ELF-1 (cell line): Measurements from ENCODE around the gene FOXP1.

Source experiments
- DNase-seq: peaks from one replicate; pipeline ENCODE4 v3.0.0-alpha.2; 2016; ENCODE audit warnings: low read depth, low spot score

The FOXP1 gene

DNA sequence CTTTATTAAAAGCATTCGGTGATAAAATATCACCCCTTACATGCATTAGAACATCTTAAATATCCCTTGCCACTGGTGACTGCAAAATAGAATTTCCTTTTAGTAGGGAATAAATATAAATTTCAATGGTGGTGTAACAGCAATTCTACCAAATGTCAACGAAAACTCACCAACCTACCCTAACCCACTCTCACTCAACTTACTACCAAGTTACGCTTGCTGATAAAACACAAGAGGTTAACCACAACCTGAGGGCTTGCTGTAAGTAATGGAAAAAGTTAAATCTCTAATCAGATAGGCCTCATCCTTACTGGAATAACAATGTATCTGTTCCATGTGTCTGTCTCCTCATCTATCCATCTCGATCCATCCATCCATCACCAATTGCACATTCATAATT lies 274.7 kb downstream of the FOXP1 start:
- DNase-seq = no peak

- no peak for DNase-seq
Measured at GRCh38 chr3:71307991-71308697, 275.4 kb downstream of the FOXP1 start.

DNA sequence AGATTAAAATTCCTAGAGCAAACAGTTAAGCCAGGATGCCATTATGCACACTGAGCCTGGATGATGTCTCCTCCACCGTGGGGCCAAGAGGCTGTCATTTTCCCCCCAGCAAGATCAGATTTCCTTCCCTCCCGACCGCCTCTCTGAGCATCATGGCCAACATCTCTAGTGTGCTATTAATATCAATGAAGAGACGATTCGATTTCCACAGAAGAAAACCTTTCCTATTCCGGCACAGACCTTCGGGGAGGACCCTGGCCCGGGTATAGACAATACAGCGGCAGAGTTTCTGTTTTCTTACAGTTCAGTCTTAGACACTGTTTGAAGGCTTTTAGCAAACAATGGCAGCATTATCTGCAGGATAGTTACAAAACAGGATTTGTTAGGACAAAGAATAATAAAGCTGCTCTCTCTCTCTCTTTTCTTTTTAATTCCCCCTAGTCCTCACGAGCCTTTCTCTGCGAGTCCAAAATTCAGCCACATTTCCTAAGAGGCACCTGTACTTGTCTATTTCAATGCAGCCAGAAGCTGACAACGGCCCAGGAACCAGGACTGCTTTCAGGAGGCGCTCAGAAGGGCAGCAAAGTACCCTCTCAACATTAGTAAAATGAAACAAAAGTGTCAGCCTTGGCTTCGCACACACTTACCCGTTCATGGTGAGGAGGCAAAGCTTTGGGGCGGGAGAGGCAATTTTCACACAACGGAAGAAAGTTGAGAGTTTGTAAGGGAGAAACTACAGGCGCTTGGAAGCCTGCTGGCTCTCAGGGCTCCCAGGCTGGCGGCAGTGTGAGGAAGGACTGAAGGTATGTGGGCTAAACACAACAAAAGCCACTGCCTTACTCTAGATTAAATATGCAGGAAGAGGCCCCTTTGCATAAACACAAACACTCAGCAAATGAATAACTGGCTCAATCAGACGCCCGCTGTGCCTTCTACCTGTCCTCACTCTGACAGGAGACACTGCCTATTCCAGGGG lies 278.0 kb downstream of the FOXP1 start:
- DNase-seq = peak; percentile 85

- DNase-seq = no peak
Measured at GRCh38 chr3:71304684-71305083, 278.8 kb downstream of the FOXP1 start.

GRCh38 chr3:71304247-71304646 lies 279.3 kb downstream of the FOXP1 start:
- DNase-seq = no peak

GRCh38 chr3:71303627-71304200 lies 279.8 kb downstream of the FOXP1 start:
- DNase-seq = no peak

DNA sequence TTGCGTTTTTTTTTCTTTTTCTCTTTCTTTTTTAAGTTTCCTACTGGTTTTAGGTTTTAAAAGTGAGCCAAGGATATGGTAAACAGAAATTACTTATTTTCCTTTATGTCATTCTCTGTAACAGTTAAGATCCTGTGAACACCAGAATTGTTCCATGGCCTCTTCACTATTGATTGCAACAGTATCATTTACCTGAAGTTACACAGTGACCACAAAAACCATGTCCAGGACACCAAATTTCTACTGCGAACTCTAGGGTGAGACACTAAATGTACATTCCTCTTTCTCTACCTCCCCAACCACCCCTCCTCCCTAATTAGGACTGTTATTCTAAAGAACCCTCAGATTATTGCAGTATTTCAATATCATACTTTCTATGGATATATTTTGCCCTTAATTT lies 280.9 kb downstream of the FOXP1 start:
- DNase-seq = no peak

- DNase-seq = no peak
Measured at GRCh38 chr3:71300951-71301393, 282.6 kb downstream of the FOXP1 start.

DNA sequence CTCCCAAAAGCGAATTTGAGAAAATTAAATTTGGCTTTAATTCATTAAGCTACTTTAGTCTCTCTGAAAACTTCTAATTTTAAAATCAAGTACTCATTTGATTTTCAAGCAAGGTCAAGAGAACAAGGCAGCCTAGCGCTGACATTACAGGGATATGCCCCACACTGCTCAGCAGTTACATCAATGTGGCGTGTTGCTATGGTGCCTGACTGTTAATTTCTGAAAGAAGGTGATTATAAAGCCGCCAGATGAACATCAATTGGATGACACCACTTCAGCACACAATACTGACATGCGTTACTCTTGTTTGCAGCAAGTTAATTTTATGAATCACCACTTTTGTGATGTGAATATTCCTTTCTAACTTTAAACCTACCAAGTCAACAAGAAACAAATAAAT lies 284.4 kb downstream of the FOXP1 start:
- DNase-seq = no peak

GRCh38 chr3:71294919-71295318 lies 288.6 kb downstream of the FOXP1 start:
- no peak for DNase-seq

GRCh38 chr3:71290301-71290700 lies 293.2 kb downstream of the FOXP1 start:
- DNase-seq = no peak

- DNase-seq = no peak
Measured at GRCh38 chr3:71288269-71288930, 295.1 kb downstream of the FOXP1 start.

GRCh38 chr3:71285086-71285485 lies 298.4 kb downstream of the FOXP1 start:
- DNase-seq = no peak

- no peak for DNase-seq
Measured at GRCh38 chr3:71282976-71283375, 300.6 kb downstream of the FOXP1 start.

- DNase-seq = no peak
Measured at GRCh38 chr3:71281280-71281679, 302.2 kb downstream of the FOXP1 start.

DNA sequence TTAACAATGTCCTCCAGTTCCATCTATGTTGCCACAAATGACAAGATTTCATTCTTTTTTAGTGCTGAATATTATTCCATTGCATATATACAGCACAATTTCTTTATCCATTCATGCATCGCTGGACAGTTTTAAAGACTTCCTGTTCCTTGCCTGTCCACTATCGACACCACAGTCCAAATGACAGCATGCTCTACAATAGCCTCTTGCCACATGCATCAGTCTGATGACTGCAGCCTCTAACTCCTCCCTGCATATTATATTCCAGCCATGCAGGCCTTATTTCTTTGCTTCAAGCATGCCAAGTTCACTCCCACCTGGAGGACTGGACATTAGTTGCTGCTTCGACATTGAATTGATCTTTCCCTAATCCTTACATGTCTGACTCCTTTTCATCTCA lies 306.2 kb downstream of the FOXP1 start:
- DNase-seq = no peak

DNA sequence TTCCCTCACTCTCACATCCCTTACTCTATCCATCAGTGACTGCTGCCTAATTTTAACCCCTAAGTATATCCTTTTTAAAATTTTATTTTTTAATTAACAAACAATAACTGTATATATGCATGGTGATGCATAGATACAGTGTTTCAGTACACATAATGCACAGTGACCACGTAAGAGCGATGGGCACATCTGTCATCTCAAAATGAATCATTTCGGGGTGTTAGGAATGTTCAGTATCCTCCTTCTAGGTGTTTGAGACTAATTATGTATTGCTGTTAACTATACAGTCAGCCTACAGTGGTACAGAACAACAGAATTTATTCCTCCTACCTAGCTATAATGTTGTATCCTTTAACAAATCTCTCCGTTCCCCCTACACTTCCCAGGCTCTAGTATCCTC lies 307.0 kb downstream of the FOXP1 start:
- no peak for DNase-seq

- no peak for DNase-seq
Measured at GRCh38 chr3:71273453-71273852, 310.1 kb downstream of the FOXP1 start.

- no peak for DNase-seq
Measured at GRCh38 chr3:71271596-71271995, 311.9 kb downstream of the FOXP1 start.

- DNase-seq = no peak
Measured at GRCh38 chr3:71269906-71270305, 313.6 kb downstream of the FOXP1 start.

GRCh38 chr3:71268462-71268999 lies 315.0 kb downstream of the FOXP1 start:
- DNase-seq = no peak

DNA sequence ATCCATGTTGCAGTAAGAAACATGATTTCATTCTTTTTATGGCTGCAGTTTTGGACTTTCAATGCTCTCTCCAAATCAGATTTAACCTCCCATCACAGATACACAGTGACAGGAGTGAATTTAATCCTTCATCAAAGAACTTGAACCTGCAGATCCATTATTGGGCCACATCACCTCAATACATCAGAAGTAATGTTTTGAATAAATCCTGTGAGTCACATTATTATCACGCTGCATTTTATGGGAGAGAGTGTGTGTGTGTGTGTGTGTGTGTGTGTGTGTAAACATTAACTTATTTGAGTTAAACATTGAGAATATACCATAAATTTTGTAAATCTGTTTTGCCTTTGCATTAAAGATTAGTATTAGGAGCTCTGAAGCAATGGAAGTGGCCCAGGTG lies 316.7 kb downstream of the FOXP1 start:
- DNase-seq = no peak
